Esophagus muscularis mucosa (tissue), 4 donors: ENCODE data around the gene FRMD1. TPM values are rescaled to one million over a fixed set of nuclear protein-coding genes. Genes with fewer than 3 reads are reported as not detected.

Source experiments
- DNase-seq: peaks from one replicate; pipeline ENCODE4 v3.0.0-alpha.2; 2017; ENCODE audit errors: extremely low spot score
- H3K27ac ChIP-seq, 4 donors: fragments of 200-600 bp; sonication (generic); replicated peaks in 1 of 4; 1 replicate in 3 of 4; 2 replicates in 1 of 4; pipeline ENCODE4 v1.5.1; 2016 to 2019; ENCODE audit warnings: mild to moderate bottlenecking in 1 of 4
- H3K27me3 ChIP-seq, 4 donors: fragments of 200-600 bp; sonication (generic); one replicate each; pipeline versions ENCODE4 v1.5.1 to v1.6.0; 2016 to 2019
- H3K36me3 ChIP-seq, 4 donors: fragments of 200-600 bp; sonication (generic); one replicate each; pipeline ENCODE4 v1.5.1; 2016 to 2019
- H3K4me1 ChIP-seq, 4 donors: fragments of 200-600 bp; sonication (generic); one replicate each; pipeline ENCODE4 v1.5.1; 2016 to 2019
- H3K4me3 ChIP-seq, 4 donors: fragments of 200-600 bp; sonication (generic); 1 replicate in 2 of 4; 2 replicates in 2 of 4; pipeline ENCODE4 v1.5.1; 2016 to 2019; ENCODE audit warnings: mild to moderate bottlenecking in 4 of 4, moderate library complexity in 1 of 4
- H3K9me3 ChIP-seq, 4 donors: fragments of 200-600 bp; sonication (generic); 1 replicate in 3 of 4; 2 replicates in 1 of 4; pipeline ENCODE4 v1.5.1; 2016 to 2019
- CTCF ChIP-seq, 3 experiments: fragments of 200-600 bp in 2 of 3; fragments of 450-650 bp in 1 of 3; sonication (generic) in 2 of 3; IDR thresholded peaks; one replicate each; pipeline ENCODE4 v1.5.1; 2017 to 2019; ENCODE audit warnings: antibody characterized with exemption in 3 of 3, mild to moderate bottlenecking in 2 of 3, moderate library complexity in 1 of 3
- EP300 ChIP-seq: sonication (generic); formaldehyde crosslinking; IDR thresholded peaks from one replicate; pipeline ENCODE4 v1.6.1; 2017; ENCODE audit warnings: antibody characterized with exemption
- POLR2A ChIP-seq: fragments of 450-650 bp; IDR thresholded peaks from one replicate; pipeline ENCODE4 v1.6.1; 2017; ENCODE audit warnings: antibody characterized with exemption, moderate library complexity, mild to moderate bottlenecking, low read depth
- POLR2AphosphoS5 ChIP-seq, 2 donors: sonication (generic); formaldehyde crosslinking; IDR thresholded peaks; one replicate each; pipeline ENCODE4 v1.6.1; 2017; ENCODE audit warnings: antibody characterized with exemption in 2 of 2
- WGBS: methylation state at CpG from one replicate; pipeline ENCODE4 v1.1.5; 2018; 5-methylcytosine and 5-hydroxymethylcytosine counted together
- intact Hi-C: fragments of 100-400 bp; cut with DNase I; formaldehyde crosslinking; loops from one replicate; pipeline ENCODE4 v1.15.1; 2023
- total RNA-seq, 4 donors: library from RNA; depleted of rRNA; stranded (reverse); fragments of >200 nt; gene quantifications; one replicate each; pipeline versions ENCODE4 v1.1.0 to v1.2.1, GENCODE V29; 2016

The FRMD1 gene
- total RNA-seq, 4 donors from 2014 or later = 0.17 TPM; not detected in 3

GRCh38 chr6:168071620-168072019 lies 7.4 kb downstream of the FRMD1 start:
- Histone ChIP-seq H3K4me3 (no peak overlapping the region), H3K27ac (no peak overlapping the region), H3K36me3 (no peaks in the 10 kb centered on the region), H3K4me1 (no peaks in the 10 kb centered on the region), H3K27me3 (peaks cover 0 to 28% (median 0%) of the 10 kb centered on the region in 4 donors), H3K9me3 (no peaks in the 10 kb centered on the region)
- WGBS = 79% methylated on average over 7 of the region's 9 CpGs
- TF ChIP-seq POLR2AphosphoS5 (IDR thresholded peaks at IDR 0.05) = no peak
- no peak for DNase-seq
- intact Hi-C loops = no loop called here

- 93% methylated on average over 7 of the region's 7 CpGs for WGBS
- no peaks in the 10 kb centered on the region for H3K4me1 ChIP-seq
- no peak overlapping the region for H3K27ac ChIP-seq
- H3K9me3 ChIP-seq = no peaks in the 10 kb centered on the region
- H3K36me3 ChIP-seq = no peaks in the 10 kb centered on the region
- no peak overlapping the region for H3K4me3 ChIP-seq
- TF ChIP-seq POLR2A (no peak), POLR2AphosphoS5 (IDR thresholded peaks at IDR 0.05) (no peak), CTCF (IDR thresholded peaks at IDR 0.05) (no peak), EP300 (no peak)
- DNase-seq = no peak
- peaks cover 0 to 28% (median 0%) of the 10 kb centered on the region in 4 donors for H3K27me3 ChIP-seq
- intact Hi-C loops = no loop called here
Measured at GRCh38 chr6:168070804-168071203, 8.2 kb downstream of the FRMD1 start.

- Histone ChIP-seq H3K9me3 (no peaks in the 10 kb centered on the region), H3K27ac (no peak overlapping the region), H3K36me3 (no peaks in the 10 kb centered on the region), H3K27me3 (peaks cover 0 to 8% (median 0%) of the 10 kb centered on the region in 4 donors), H3K4me1 (no peaks in the 10 kb centered on the region), H3K4me3 (no peak overlapping the region)
- DNase-seq = no peak
- 88% methylated on average over 24 of the region's 24 CpGs for WGBS
- TF ChIP-seq CTCF (IDR thresholded peaks at IDR 0.05) (no peak), POLR2AphosphoS5 (IDR thresholded peaks at IDR 0.05) (no peak), EP300 (no peak), POLR2A (no peak)
- intact Hi-C loops = no loop called here
Measured at GRCh38 chr6:168067081-168067759, 11.8 kb downstream of the FRMD1 start.

GRCh38 chr6:168064226-168064807 lies 14.7 kb downstream of the FRMD1 start:
- H3K9me3 ChIP-seq = no peaks in the 10 kb centered on the region
- no peak overlapping the region for H3K4me3 ChIP-seq
- WGBS = 91% methylated on average over 9 of the region's 11 CpGs
- intact Hi-C loops = no loop called here
- no peak for TF ChIP-seq POLR2A
- no peak for TF ChIP-seq CTCF (IDR thresholded peaks at IDR 0.05)
- no peak for TF ChIP-seq EP300
- TF ChIP-seq POLR2AphosphoS5 (IDR thresholded peaks at IDR 0.05) = no peak
- H3K27me3 ChIP-seq = no peaks in the 10 kb centered on the region
- peaks cover 6 to 7% (median 7%) of the 10 kb centered on the region in 4 donors for H3K4me1 ChIP-seq
- no peaks in the 10 kb centered on the region for H3K36me3 ChIP-seq
- H3K27ac ChIP-seq = no peak overlapping the region
- DNase-seq = no peak

GRCh38 chr6:168063431-168063830 lies 15.6 kb downstream of the FRMD1 start:
- Histone ChIP-seq H3K9me3 (no peaks in the 10 kb centered on the region), H3K27ac (no peak overlapping the region), H3K4me3 (no peak overlapping the region), H3K36me3 (no peaks in the 10 kb centered on the region), H3K4me1 (peaks cover 6 to 7% (median 7%) of the 10 kb centered on the region in 4 donors), H3K27me3 (no peaks in the 10 kb centered on the region)
- DNase-seq = no peak
- intact Hi-C loops = no loop called here
- 93% methylated on average over 7 of the region's 13 CpGs for WGBS
- TF ChIP-seq EP300 (no peak), POLR2AphosphoS5 (IDR thresholded peaks at IDR 0.05) (no peak), POLR2A (no peak), CTCF (IDR thresholded peaks at IDR 0.05) (no peak)
